Naive thymus-derived CD4-positive, alpha-beta T cell (primary cell): ENCODE measurements around the gene DDX56. TPM values are rescaled to one million over a fixed set of nuclear protein-coding genes. Genes with fewer than 3 reads are reported as not detected.

Source experiments
- ATAC-seq: fragments of 150-1000 bp; cut with Tn5 transposase; 2 replicates; pipeline ENCODE4 v1.10.0; 2021; ENCODE audit warnings: mild to moderate bottlenecking, moderate library complexity
- CTCF ChIA-PET: fragments of 350-600 bp; sonication (Branson Sonifier 250); formaldehyde crosslinking; loops from one replicate; lab custom pipeline; 2021; ENCODE audit warnings: antibody characterized with exemption; lab: Charles Lee
- POLR2A ChIA-PET: fragments of 350-600 bp; sonication (Branson Sonifier 250); formaldehyde crosslinking; loops from one replicate; lab custom pipeline; 2021; ENCODE audit warnings: antibody characterized with exemption, inconsistent platforms; lab: Charles Lee
- DNase-seq, 9 donors: peaks; one replicate each; pipeline versions ENCODE4 v3.0.0 to v3.0.0-alpha.2; 2020 to 2022; ENCODE audit warnings: mixed read lengths in 1 of 9
- H3K27ac ChIP-seq: one replicate; pipeline ENCODE4 v1.7.0; 2013; ENCODE audit warnings: mild to moderate bottlenecking, low read depth, low read length, moderate library complexity
- H3K27me3 ChIP-seq, 2 donors: one replicate each; pipeline ENCODE4 v1.7.0; 2013; ENCODE audit warnings: low read length in 2 of 2, mild to moderate bottlenecking in 2 of 2, moderate library complexity in 2 of 2; ENCODE audit not compliant: control insufficient read depth in 2 of 2, insufficient read depth in 2 of 2
- H3K36me3 ChIP-seq, 3 experiments: 1 replicate in 2 of 3; 2 replicates in 1 of 3; pipeline ENCODE4 v1.7.0; 2013; ENCODE audit warnings: low read length in 3 of 3, mild to moderate bottlenecking in 3 of 3, moderate library complexity in 1 of 3; ENCODE audit not compliant: insufficient read depth in 3 of 3, control insufficient read depth in 2 of 3
- H3K4me1 ChIP-seq, 2 donors: one replicate each; pipeline ENCODE4 v1.7.0; 2013; ENCODE audit warnings: low read length in 2 of 2, mild to moderate bottlenecking in 2 of 2, moderate library complexity in 1 of 2; ENCODE audit not compliant: control insufficient read depth in 2 of 2, insufficient read depth in 2 of 2
- H3K4me3 ChIP-seq: 2 replicates; pipeline ENCODE4 v1.7.0; 2013; ENCODE audit warnings: mild to moderate bottlenecking, low read length
- H3K9me3 ChIP-seq, 3 experiments: 1 replicate in 2 of 3; 2 replicates in 1 of 3; pipeline ENCODE4 v1.7.0; 2013; ENCODE audit warnings: low read length in 3 of 3; ENCODE audit not compliant: control insufficient read depth in 2 of 3
- H3K27ac Mint-ChIP-seq, 9 donors: one replicate each; pipeline ENCODE4 v1.8.0; 2020 to 2022; ENCODE audit warnings: mixed read lengths in 9 of 9, mild to moderate bottlenecking in 8 of 9, moderate library complexity in 5 of 9, inconsistent platforms in 2 of 9
- H3K27me3 Mint-ChIP-seq, 5 donors: one replicate each; pipeline ENCODE4 v1.8.0; 2021 to 2022; ENCODE audit warnings: mixed read lengths in 5 of 5, mild to moderate bottlenecking in 1 of 5
- H3K36me3 Mint-ChIP-seq, 5 donors: one replicate each; pipeline ENCODE4 v1.8.0; 2020 to 2022; ENCODE audit warnings: mixed read lengths in 5 of 5, mild to moderate bottlenecking in 3 of 5, inconsistent platforms in 1 of 5
- H3K4me1 Mint-ChIP-seq, 7 donors: one replicate each; pipeline ENCODE4 v1.8.0; 2020 to 2022; ENCODE audit warnings: mixed read lengths in 7 of 7, mild to moderate bottlenecking in 3 of 7, inconsistent platforms in 1 of 7
- H3K4me3 Mint-ChIP-seq, 10 donors: one replicate each; pipeline ENCODE4 v1.8.0; 2020 to 2022; ENCODE audit warnings: mild to moderate bottlenecking in 10 of 10, mixed read lengths in 10 of 10, moderate library complexity in 6 of 10, inconsistent platforms in 2 of 10
- H3K9me3 Mint-ChIP-seq, 11 donors: one replicate each; pipeline ENCODE4 v1.8.0; 2020 to 2022; ENCODE audit warnings: mixed read lengths in 11 of 11, mild to moderate bottlenecking in 4 of 11, inconsistent platforms in 1 of 11, moderate library complexity in 1 of 11
- intact Hi-C, 2 donors: fragments of 100-400 bp; cut with micrococcal nuclease; formaldehyde crosslinking; loops; one replicate each; pipeline ENCODE4 v1.15.1; 2023
- polyA plus RNA-seq, 2 donors: library from polyadenylated mRNA; unstranded; fragments of 300-500 nt; fragmentation: Illumina TruSeq; gene quantifications; one replicate each; pipeline ENCODE4 v1.2.3, GENCODE V29; 2021
- total RNA-seq, 6 experiments: library from RNA in 5 of 6; stranded (reverse) in 5 of 6; gene quantifications; 1 replicate in 5 of 6; 2 replicates in 1 of 6; pipeline ENCODE4 v1.2.3 and lab custom pipeline; 2021 to 2026

Gene DDX56
- total and polyA plus RNA-seq, 7 experiments from 2014 or later: 43.6 to 124 (median 94.7) TPM

GRCh38 chr7:44566680-44567079 is 7.0 kb downstream of the DDX56 start:
- Mint-ChIP-seq H3K4me1 (peaks cover 5 to 20% (median 15%) of the 10 kb centered on the region in 7 donors), H3K27me3 (no peaks in the 10 kb centered on the region), H3K4me3 (no peak overlapping the region), H3K36me3 (peaks cover 7 to 46% (median 19%) of the 10 kb centered on the region in 5 donors), H3K9me3 (no peaks in the 10 kb centered on the region), H3K27ac (peak overlapping the region in 2 of 9 donors; percentile 48 to 59)
- H3K27me3 ChIP-seq: no peaks in the 10 kb centered on the region
- H3K27ac ChIP-seq: no peak overlapping the region
- H3K4me3 ChIP-seq: no peak overlapping the region
- ATAC-seq (no peak), DNase-seq (no peak)
- H3K36me3 ChIP-seq: peaks cover 14 to 79% (median 45%) of the 10 kb centered on the region in 3 experiments
- intact Hi-C loops: no loop called here
- H3K4me1 ChIP-seq: no peaks in the 10 kb centered on the region
- ChIA-PET CTCF (interaction anchor here (5.1 kb wide), 1 partner anchor 326 kb away, joined by 27 read pairs; no protein-coding TSS in a partner anchor), POLR2A (interaction anchor here (1.7 kb wide), 1 partner anchor 12 kb away, joined by 4 read pairs; no protein-coding TSS in a partner anchor)
- no peaks in the 10 kb centered on the region for H3K9me3 ChIP-seq

GRCh38 chr7:44565795-44566559 is 7.7 kb downstream of the DDX56 start:
- Histone ChIP-seq H3K36me3 (peaks cover 14 to 72% (median 38%) of the 10 kb centered on the region in 3 experiments), H3K27ac (peak overlapping the region; percentile 34), H3K9me3 (no peaks in the 10 kb centered on the region), H3K4me3 (no peak overlapping the region), H3K27me3 (no peaks in the 10 kb centered on the region), H3K4me1 (no peaks in the 10 kb centered on the region)
- POLR2A ChIA-PET: interaction anchor here (1.2 to 2.8 kb wide), 6 partner anchors 8 to 282 kb away, joined by 4 to 19 read pairs (median 8); partner anchors contain the start of genes DDX56, H2AZ2, NUDCD3 and OGDH
- DNase-seq: no peak
- CTCF ChIA-PET: interaction anchor here (0.6 to 5.1 kb wide), 17 partner anchors 9 to 608 kb away, joined by 3 to 27 read pairs (median 3); partner anchors contain the start of genes DDX56 and TMED4
- no peak overlapping the region for H3K4me3 Mint-ChIP-seq
- H3K4me1 Mint-ChIP-seq: peaks cover 5 to 20% (median 11%) of the 10 kb centered on the region in 7 donors
- H3K9me3 Mint-ChIP-seq: no peaks in the 10 kb centered on the region
- no peaks in the 10 kb centered on the region for H3K27me3 Mint-ChIP-seq
- ATAC-seq: peak; percentile 27
- H3K36me3 Mint-ChIP-seq: peaks cover 7 to 39% (median 16%) of the 10 kb centered on the region in 5 donors
- intact Hi-C loops: loop anchor here (1.0 to 2.0 kb wide), 5 partner anchors 75 to 325 kb away; partner anchors contain the start of gene NUDCD3 (in 2 of the 2)
- peak overlapping the region in 8 of 9 donors; percentile 22 to 83 (median 45) for H3K27ac Mint-ChIP-seq

GRCh38 chr7:44565097-44565794 is 8.5 kb downstream of the DDX56 start:
- Histone ChIP-seq H3K4me3 (no peak overlapping the region), H3K27me3 (no peaks in the 10 kb centered on the region), H3K27ac (peak overlapping the region; percentile 41), H3K36me3 (peaks cover 14 to 65% (median 31%) of the 10 kb centered on the region in 3 experiments), H3K4me1 (no peaks in the 10 kb centered on the region), H3K9me3 (no peaks in the 10 kb centered on the region)
- Mint-ChIP-seq H3K9me3 (no peaks in the 10 kb centered on the region), H3K4me1 (peaks cover 5 to 20% (median 11%) of the 10 kb centered on the region in 7 donors), H3K27me3 (no peaks in the 10 kb centered on the region), H3K27ac (peak overlapping the region; percentile 3 to 83 (median 42)), H3K36me3 (peaks cover 7 to 36% (median 12%) of the 10 kb centered on the region in 5 donors), H3K4me3 (no peak overlapping the region)
- ChIA-PET CTCF (interaction anchor here (0.6 to 5.1 kb wide), 20 partner anchors 9 to 546 kb away, joined by 3 to 27 read pairs (median 3); partner anchors contain the start of genes DDX56 and TMED4), POLR2A (interaction anchor here (0.8 to 2.8 kb wide), 8 partner anchors 8 to 282 kb away, joined by 3 to 19 read pairs (median 6); partner anchors contain the start of genes DDX56, H2AZ2, NUDCD3 and OGDH)
- peak; percentile 92 for ATAC-seq
- intact Hi-C loops: loop anchor here (1.0 to 2.0 kb wide), 5 partner anchors 74 to 324 kb away; partner anchors contain the start of gene NUDCD3 (in 2 of the 2)
- DNase-seq: peak; percentile 25 to 72 (median 57)

GRCh38 chr7:44564606-44565005 is 9.1 kb downstream of the DDX56 start:
- Histone ChIP-seq H3K4me3 (no peak overlapping the region), H3K27me3 (no peaks in the 10 kb centered on the region), H3K4me1 (no peaks in the 10 kb centered on the region), H3K9me3 (no peaks in the 10 kb centered on the region), H3K36me3 (peaks cover 8 to 58% (median 25%) of the 10 kb centered on the region in 3 experiments), H3K27ac (peak overlapping the region; percentile 41)
- POLR2A ChIA-PET: interaction anchor here (0.7 to 2.8 kb wide), 6 partner anchors 9 to 145 kb away, joined by 3 to 19 read pairs (median 6); partner anchors contain the start of genes DDX56, NUDCD3 and TMED4
- CTCF ChIA-PET: interaction anchor here (0.8 to 5.1 kb wide), 12 partner anchors 10 to 323 kb away, joined by 3 to 27 read pairs (median 3); partner anchors contain the start of genes DDX56 and TMED4
- no peaks in the 10 kb centered on the region for H3K9me3 Mint-ChIP-seq
- DNase-seq (no peak), ATAC-seq (no peak)
- intact Hi-C loops: loop anchor here (1.0 to 2.0 kb wide), 5 partner anchors 74 to 323 kb away; partner anchors contain the start of gene NUDCD3 (in 2 of the 2)
- H3K4me3 Mint-ChIP-seq: no peak overlapping the region
- peaks cover 5 to 20% (median 11%) of the 10 kb centered on the region in 7 donors for H3K4me1 Mint-ChIP-seq
- H3K27ac Mint-ChIP-seq: peak overlapping the region in 5 of 9 donors; percentile 3 to 74 (median 36)
- peaks cover 4 to 32% (median 12%) of the 10 kb centered on the region in 5 donors for H3K36me3 Mint-ChIP-seq
- no peaks in the 10 kb centered on the region for H3K27me3 Mint-ChIP-seq

GRCh38 chr7:44563171-44563679 is 10.5 kb downstream of the DDX56 start:
- POLR2A ChIA-PET: no interaction called here
- no peaks in the 10 kb centered on the region for H3K4me1 ChIP-seq
- no peak overlapping the region for H3K4me3 ChIP-seq
- H3K27me3 ChIP-seq: no peaks in the 10 kb centered on the region
- H3K36me3 ChIP-seq: peaks cover 0 to 45% (median 12%) of the 10 kb centered on the region in 3 experiments
- peaks cover 3 to 20% (median 11%) of the 10 kb centered on the region in 7 donors for H3K4me1 Mint-ChIP-seq
- CTCF ChIA-PET: no interaction called here
- no peak for ATAC-seq
- peaks cover 0 to 20% (median 7%) of the 10 kb centered on the region in 5 donors for H3K36me3 Mint-ChIP-seq
- intact Hi-C loops: no loop called here
- no peaks in the 10 kb centered on the region for H3K9me3 ChIP-seq
- H3K27ac Mint-ChIP-seq: peak overlapping the region in 3 of 9 donors; percentile 12 to 55 (median 26)
- no peak overlapping the region for H3K27ac ChIP-seq
- H3K9me3 Mint-ChIP-seq: no peaks in the 10 kb centered on the region
- H3K27me3 Mint-ChIP-seq: no peaks in the 10 kb centered on the region
- no peak for DNase-seq
- no peak overlapping the region for H3K4me3 Mint-ChIP-seq
